Mucosa of gallbladder (tissue), 1 donor: ENCODE measurements around the gene COL24A1. TPM values are rescaled to one million over a fixed set of nuclear protein-coding genes. Genes with fewer than 3 reads are reported as not detected.
"Not testable (repeated sequence)": the region's sequence is repeated elsewhere in the genome, so short reads cannot be mapped to it uniquely, and the experiment has no call there.

Source experiments
- DNase-seq: peaks from one replicate; pipeline ENCODE4 v3.0.0-alpha.2; 2020; ENCODE audit warnings: low spot score
- total RNA-seq: library from RNA; stranded (reverse); gene quantifications from one replicate; pipeline ENCODE4 v1.2.1, GENCODE V29; 2021
- donor health status: DM: no; HTN: no; CAD: no.

COL24A1 gene
- total RNA-seq, 1 donor from 2014 or later: 1.5 TPM

- no peak for DNase-seq
Observed at GRCh38 chr1:85815906-85816305, 340.7 kb downstream of the COL24A1 start.

- no peak for DNase-seq
Observed at GRCh38 chr1:85806236-85806965, 350.2 kb downstream of the COL24A1 start.

GRCh38 chr1:85801520-85801919 is 355.1 kb downstream of the COL24A1 start:
- no peak for DNase-seq

- DNase-seq: no peak
Observed at GRCh38 chr1:85799737-85800136, 356.8 kb downstream of the COL24A1 start.

GRCh38 chr1:85798419-85798818 is 358.2 kb downstream of the COL24A1 start:
- no peak for DNase-seq

- not testable (repeated sequence) for DNase-seq
Observed at GRCh38 chr1:85777021-85777420, 379.6 kb downstream of the COL24A1 start.

GRCh38 chr1:85762804-85763203 is 393.8 kb downstream of the COL24A1 start:
- no peak for DNase-seq

- DNase-seq: no peak
Observed at GRCh38 chr1:85756864-85757263, 399.7 kb downstream of the COL24A1 start.

GRCh38 chr1:85748120-85748519 is 408.5 kb downstream of the COL24A1 start:
- no peak for DNase-seq

GRCh38 chr1:85746777-85747176 is 409.8 kb downstream of the COL24A1 start:
- DNase-seq: no peak

GRCh38 chr1:85743814-85744213 is 412.8 kb downstream of the COL24A1 start:
- no peak for DNase-seq

GRCh38 chr1:85734931-85735330 is 421.6 kb downstream of the COL24A1 start:
- DNase-seq: no peak

- DNase-seq: no peak
Observed at GRCh38 chr1:85718678-85719340, 437.8 kb downstream of the COL24A1 start.

- not testable (repeated sequence) for DNase-seq
Observed at GRCh38 chr1:85714418-85715114, 442.0 kb downstream of the COL24A1 start.

GRCh38 chr1:85708829-85709227 is 447.7 kb downstream of the COL24A1 start:
- DNase-seq: no peak

- DNase-seq: peak; percentile 92
Observed at GRCh38 chr1:85707990-85708828, 448.4 kb downstream of the COL24A1 start, which contains the start of gene ZNHIT6. Gene ZNHIT6 (minus strand): TSS chr1:85708433. CDS start chr1:85708284, 149 bp downstream.

GRCh38 chr1:85707267-85707989 is 449.1 kb downstream of the COL24A1 start:
- DNase-seq: no peak

GRCh38 chr1:85705940-85706339 is 450.6 kb downstream of the COL24A1 start:
- DNase-seq: no peak

GRCh38 chr1:85700422-85700821 is 456.1 kb downstream of the COL24A1 start:
- no peak for DNase-seq

- no peak for DNase-seq
Observed at GRCh38 chr1:85697895-85698294, 458.7 kb downstream of the COL24A1 start.

- DNase-seq: no peak
Observed at GRCh38 chr1:85692730-85693314, 463.8 kb downstream of the COL24A1 start.
